ENCODE measurements around the gene SCAF4. TPM values are rescaled to one million over a fixed set of nuclear protein-coding genes. Genes with fewer than 3 reads are reported as not detected.
A peak's percentile ranks its signal among the peaks of the same experiment; 100 is the strongest.
"Not testable (repeated sequence)": the region's sequence is repeated elsewhere in the genome, so short reads cannot be mapped to it uniquely, and the experiment has no call there.

Gene SCAF4
- total RNA-seq, 4 donors from 2014 or later = 8.2 to 11.5 (median 10.0) TPM

- DNase-seq = no peak
- TF ChIP-seq CTCF (IDR thresholded peaks at IDR 0.05 in 4 of 5, conservative IDR thresholded peaks at IDR 0.05 in 1 of 5) (no peak), POLR2A (IDR thresholded peaks at IDR 0.05) (no peak)
- peaks cover 10 to 19% of the 10 kb centered on the region in 2 donors for H3K4me1 ChIP-seq
- H3K27me3 ChIP-seq = no peaks in the 10 kb centered on the region
- peaks cover 0 to 76% of the 10 kb centered on the region in 2 donors for H3K36me3 ChIP-seq
- no peaks in the 10 kb centered on the region for H3K9me3 ChIP-seq
- peak overlapping the region in 1 of 4 donors; percentile 21 for H3K27ac ChIP-seq
- no peak for ATAC-seq
- in situ Hi-C loops (cut with MboI; ENCODE audit: low sequenced_read_pairs in 4 of 4) (loop anchor here in 2 of 4 donors (10.0 kb wide), 1 partner anchor 57 kb away; no protein-coding TSS in a partner anchor), intact Hi-C loops (cut with DNase I; ENCODE audit: low total_unique reads) (no loop called here)
- no peak overlapping the region for H3K4me3 ChIP-seq
Observed at GRCh38 chr21:31667639-31668038, 64.3 kb downstream of the SCAF4 start.

GRCh38 chr21:31667132-31667531, 64.8 kb downstream of the SCAF4 start:
- no peak for ATAC-seq
- H3K9me3 ChIP-seq = no peaks in the 10 kb centered on the region
- intact Hi-C loops (cut with DNase I; ENCODE audit: low total_unique reads) = no loop called here
- TF ChIP-seq POLR2A (IDR thresholded peaks at IDR 0.05) (no peak), CTCF (IDR thresholded peaks at IDR 0.05 in 4 of 5, conservative IDR thresholded peaks at IDR 0.05 in 1 of 5) (no peak)
- H3K27me3 ChIP-seq = no peaks in the 10 kb centered on the region
- in situ Hi-C loops (cut with MboI; ENCODE audit: low sequenced_read_pairs in 4 of 4) = loop anchor here in 2 of 4 donors (10.0 kb wide), 1 partner anchor 58 kb away; no protein-coding TSS in a partner anchor
- H3K27ac ChIP-seq = peak overlapping the region in 1 of 4 donors; percentile 38
- no peak overlapping the region for H3K4me3 ChIP-seq
- peaks cover 0 to 72% of the 10 kb centered on the region in 2 donors for H3K36me3 ChIP-seq
- no peak for DNase-seq
- H3K4me1 ChIP-seq = peaks cover 15 to 23% of the 10 kb centered on the region in 2 donors

- intact Hi-C loops (cut with DNase I; ENCODE audit: low total_unique reads) = no loop called here
- Histone ChIP-seq H3K27me3 (no peaks in the 10 kb centered on the region), H3K36me3 (peaks cover 0 to 72% of the 10 kb centered on the region in 2 donors), H3K4me3 (no peak overlapping the region), H3K4me1 (peaks cover 21 to 29% of the 10 kb centered on the region in 2 donors), H3K27ac (peak overlapping the region in 1 of 4 donors; percentile 38), H3K9me3 (no peaks in the 10 kb centered on the region)
- DNase-seq (no peak), ATAC-seq (no peak)
- no peak for TF ChIP-seq POLR2A (IDR thresholded peaks at IDR 0.05)
- no peak for TF ChIP-seq CTCF (IDR thresholded peaks at IDR 0.05 in 4 of 5, conservative IDR thresholded peaks at IDR 0.05 in 1 of 5)
- in situ Hi-C loops (cut with MboI; ENCODE audit: low sequenced_read_pairs in 4 of 4) = loop anchor here in 2 of 4 donors (10.0 kb wide), 1 partner anchor 58 kb away; no protein-coding TSS in a partner anchor
Observed at GRCh38 chr21:31666445-31667010, 65.4 kb downstream of the SCAF4 start.

- peaks cover 28 to 35% of the 10 kb centered on the region in 2 donors for H3K4me1 ChIP-seq
Observed at GRCh38 chr21:31665869-31666268, 66.0 kb downstream of the SCAF4 start.

GRCh38 chr21:31665397-31665796, 66.5 kb downstream of the SCAF4 start:
- Histone ChIP-seq H3K27me3 (no peaks in the 10 kb centered on the region), H3K36me3 (peaks cover 0 to 68% of the 10 kb centered on the region in 2 donors), H3K9me3 (no peaks in the 10 kb centered on the region), H3K4me1 (peaks cover 32 to 39% of the 10 kb centered on the region in 2 donors), H3K4me3 (no peak overlapping the region), H3K27ac (no peak overlapping the region)
- intact Hi-C loops (cut with DNase I; ENCODE audit: low total_unique reads) (no loop called here), in situ Hi-C loops (cut with MboI; ENCODE audit: low sequenced_read_pairs in 4 of 4) (loop anchor here in 2 of 4 donors (10.0 kb wide), 1 partner anchor 59 kb away; no protein-coding TSS in a partner anchor)
- TF ChIP-seq POLR2A (IDR thresholded peaks at IDR 0.05) (no peak), CTCF (IDR thresholded peaks at IDR 0.05 in 4 of 5, conservative IDR thresholded peaks at IDR 0.05 in 1 of 5) (no peak)
- ATAC-seq (no peak), DNase-seq (no peak)

More at GRCh38 chr21:31665869-31666268, 66.0 kb downstream of the SCAF4 start:
- DNase-seq; H3K9me3 ChIP-seq; intact Hi-C loops (cut with DNase I; ENCODE audit: low total_unique reads); ATAC-seq; H3K27me3 ChIP-seq; H3K4me3 ChIP-seq: not testable (repeated sequence)
- in situ Hi-C loops (cut with MboI; ENCODE audit: low sequenced_read_pairs in 4 of 4) = loop anchor here in 2 of 4 donors (10.0 kb wide), 1 partner anchor 59 kb away; no protein-coding TSS in a partner anchor
- Histone ChIP-seq H3K27ac (peak overlapping the region in 1 of 4 donors; percentile 38), H3K36me3 (peaks cover 0 to 69% of the 10 kb centered on the region in 2 donors)

Measured in gastrocnemius medialis (tissue), 4 donors.